H9 (cell line): ENCODE data around the gene DUSP2. TPM values are rescaled to one million over a fixed set of nuclear protein-coding genes. Genes with fewer than 3 reads are reported as not detected.

ENCODE experiments used
- DNase-seq: peaks from one replicate; pipeline ENCODE4 v3.0.0-alpha.2; 2017
- H2AFZ ChIP-seq: one replicate; pipeline ENCODE4 v1.6.1; 2013; ENCODE audit warnings: mild to moderate bottlenecking, low read length, control low read depth, moderate library complexity
- H2AK5ac ChIP-seq: 2 replicates; pipeline ENCODE4 v1.6.1; 2013; ENCODE audit warnings: low read length, control low read depth, mixed read lengths; ENCODE audit not compliant: insufficient read length
- H2BK120ac ChIP-seq: one replicate; pipeline ENCODE4 v1.6.1; 2013; ENCODE audit warnings: low read depth, mild to moderate bottlenecking, low read length, control low read depth, inconsistent platforms; ENCODE audit not compliant: poor library complexity, severe bottlenecking
- H2BK12ac ChIP-seq: 2 replicates; pipeline ENCODE4 v1.6.1; 2013; ENCODE audit warnings: low read length, control low read depth, mixed read lengths, low read depth; ENCODE audit not compliant: insufficient read length
- H2BK15ac ChIP-seq: 2 replicates; pipeline ENCODE4 v1.6.1; 2013; ENCODE audit warnings: low read depth, low read length, control low read depth
- H2BK20ac ChIP-seq: one replicate; pipeline ENCODE4 v1.6.1; 2013; ENCODE audit warnings: low read depth, mild to moderate bottlenecking, low read length, control low read depth, inconsistent platforms; ENCODE audit not compliant: poor library complexity, severe bottlenecking
- H2BK5ac ChIP-seq: 2 replicates; pipeline ENCODE4 v1.6.1; 2013; ENCODE audit warnings: low read length, control low read depth, mixed read lengths; ENCODE audit not compliant: insufficient read length
- H3K14ac ChIP-seq: 2 replicates; pipeline ENCODE4 v1.6.1; 2013; ENCODE audit warnings: low read length, control low read depth; ENCODE audit not compliant: insufficient read depth
- H3K18ac ChIP-seq: 2 replicates; pipeline ENCODE4 v1.6.1; 2013; ENCODE audit warnings: low read depth, mild to moderate bottlenecking, mixed read lengths, low read length, control low read depth; ENCODE audit not compliant: insufficient read length
- H3K23ac ChIP-seq: 2 replicates; pipeline ENCODE4 v1.6.1; 2013; ENCODE audit warnings: low read length, control low read depth, mixed read lengths, low read depth; ENCODE audit not compliant: insufficient read length
- H3K23me2 ChIP-seq: 2 replicates; pipeline ENCODE4 v1.6.1; 2013; ENCODE audit warnings: low read depth, mild to moderate bottlenecking, mixed read lengths, low read length, control low read depth; ENCODE audit not compliant: insufficient read length, poor library complexity, severe bottlenecking
- H3K27ac ChIP-seq: 2 replicates; pipeline ENCODE4 v1.5.1; 2013; ENCODE audit warnings: low read length, control low read depth, mixed read lengths, low read depth; ENCODE audit not compliant: insufficient read length
- H3K27me3 ChIP-seq: 2 replicates; pipeline ENCODE4 v1.6.1; 2013; ENCODE audit warnings: low read length, control low read depth, inconsistent platforms; ENCODE audit not compliant: insufficient read depth
- H3K4ac ChIP-seq: 2 replicates; pipeline ENCODE4 v1.6.1; 2013; ENCODE audit warnings: low read depth, mild to moderate bottlenecking, control low read depth, inconsistent platforms, low read length, moderate library complexity
- H3K4me1 ChIP-seq: 2 replicates; pipeline ENCODE4 v1.6.1; 2013; ENCODE audit warnings: low read length, control low read depth, inconsistent platforms; ENCODE audit not compliant: insufficient read depth
- H3K4me2 ChIP-seq: 2 replicates; pipeline ENCODE4 v1.6.1; 2013; ENCODE audit warnings: low read length, control low read depth, mixed read lengths; ENCODE audit not compliant: insufficient read length, insufficient read depth
- H3K56ac ChIP-seq: 2 replicates; pipeline ENCODE4 v1.6.1; 2013; ENCODE audit warnings: low read depth, mild to moderate bottlenecking, mixed read lengths, low read length, control low read depth; ENCODE audit not compliant: insufficient read length
- H3K79me1 ChIP-seq: 2 replicates; pipeline ENCODE4 v1.6.1; 2013; ENCODE audit warnings: low read depth, mild to moderate bottlenecking, moderate library complexity, low read length, control low read depth, inconsistent platforms; ENCODE audit not compliant: insufficient read depth, poor library complexity, severe bottlenecking
- H3K79me2 ChIP-seq: 2 replicates; pipeline ENCODE4 v1.6.1; 2013; ENCODE audit warnings: low read length, control low read depth, inconsistent platforms; ENCODE audit not compliant: insufficient read depth
- H3K9ac ChIP-seq: 2 replicates; pipeline ENCODE4 v1.6.1; 2013; ENCODE audit warnings: low read length, control low read depth, mixed read lengths; ENCODE audit not compliant: insufficient read length; ENCODE audit errors: extremely low read depth
- H3K9me3 ChIP-seq: one replicate; pipeline ENCODE4 v1.6.1; 2013; ENCODE audit warnings: low read depth, low read length, inconsistent platforms; ENCODE audit not compliant: control insufficient read depth
- H3T11ph ChIP-seq: one replicate; pipeline ENCODE4 v1.6.1; 2013; ENCODE audit warnings: mild to moderate bottlenecking, low read length, control low read depth, inconsistent platforms
- H4K20me1 ChIP-seq: one replicate; pipeline ENCODE4 v1.6.1; 2013; ENCODE audit not compliant: control insufficient read depth, insufficient read length, insufficient read depth
- H4K5ac ChIP-seq: 2 replicates; pipeline ENCODE4 v1.6.1; 2013; ENCODE audit warnings: low read depth, mild to moderate bottlenecking, mixed read lengths, low read length, control low read depth; ENCODE audit not compliant: insufficient read length
- H4K8ac ChIP-seq: replicated peaks from 2 replicates; pipeline ENCODE4 v1.6.1; 2013; ENCODE audit warnings: low read length, control low read depth, mixed read lengths, low read depth; ENCODE audit not compliant: insufficient read length
- H4K91ac ChIP-seq: 2 replicates; pipeline ENCODE4 v1.6.1; 2013; ENCODE audit warnings: low read depth, mild to moderate bottlenecking, moderate library complexity, mixed read lengths, low read length, control low read depth; ENCODE audit not compliant: insufficient read length
- H3K27ac Mint-ChIP-seq, 3 experiments: 2 replicates in 2 of 3; 3 replicates in 1 of 3; pipeline ENCODE4 v1.8.0; 2020 to 2021; ENCODE audit warnings: mixed read lengths in 3 of 3, mild to moderate bottlenecking in 1 of 3, moderate library complexity in 1 of 3
- H3K27me3 Mint-ChIP-seq: 2 replicates; pipeline ENCODE4 v1.8.0; 2021; ENCODE audit warnings: low read depth, mild to moderate bottlenecking, moderate library complexity, mixed read lengths
- H3K36me3 Mint-ChIP-seq, 3 experiments: 2 replicates in 2 of 3; 3 replicates in 1 of 3; pipeline ENCODE4 v1.8.0; 2020 to 2021; ENCODE audit warnings: low read depth in 3 of 3, mixed read lengths in 3 of 3; ENCODE audit not compliant: insufficient read depth in 1 of 3
- H3K4me1 Mint-ChIP-seq, 2 experiments: 2 replicates each; pipeline ENCODE4 v1.8.0; 2020; ENCODE audit warnings: mixed read lengths in 2 of 2
- H3K4me3 Mint-ChIP-seq, 2 experiments: 2 replicates in 1 of 2; 3 replicates in 1 of 2; pipeline ENCODE4 v1.8.0; 2020 to 2021; ENCODE audit warnings: mild to moderate bottlenecking in 2 of 2, mixed read lengths in 2 of 2, moderate library complexity in 1 of 2
- H3K9me3 Mint-ChIP-seq, 2 experiments: 2 replicates in 1 of 2; 3 replicates in 1 of 2; pipeline ENCODE4 v1.8.0; 2020; ENCODE audit warnings: mild to moderate bottlenecking in 2 of 2, mixed read lengths in 2 of 2, moderate library complexity in 1 of 2
- WGBS: extraction: QIAGEN DNeasy Blood & Tissue Kit; methylation state at CpG from one replicate; pipeline ENCODE4 v1.1.7; 2013; ENCODE audit warnings: missing lambda C conversion rate, low lambda C conversion rate, mixed read lengths; ENCODE audit not compliant: insufficient read length; ENCODE audit errors: extremely low coverage; 5-methylcytosine and 5-hydroxymethylcytosine counted together
- total RNA-seq: library from RNA; stranded (reverse); gene quantifications from 2 replicates; pipeline ENCODE4 v1.2.1, GENCODE V29; 2021
- TF ChIP-seq, protein P1 (sequence below): fragments of 200-600 bp; sonication (generic); conservative IDR thresholded peaks from 3 replicates; pipeline ENCODE4 v1.8.0; 2021; ENCODE audit warnings: antibody characterized with exemption, mild to moderate bottlenecking

The DUSP2 gene
- total RNA-seq, 1 experiment from 2014 or later: 14.9 TPM

DNA sequence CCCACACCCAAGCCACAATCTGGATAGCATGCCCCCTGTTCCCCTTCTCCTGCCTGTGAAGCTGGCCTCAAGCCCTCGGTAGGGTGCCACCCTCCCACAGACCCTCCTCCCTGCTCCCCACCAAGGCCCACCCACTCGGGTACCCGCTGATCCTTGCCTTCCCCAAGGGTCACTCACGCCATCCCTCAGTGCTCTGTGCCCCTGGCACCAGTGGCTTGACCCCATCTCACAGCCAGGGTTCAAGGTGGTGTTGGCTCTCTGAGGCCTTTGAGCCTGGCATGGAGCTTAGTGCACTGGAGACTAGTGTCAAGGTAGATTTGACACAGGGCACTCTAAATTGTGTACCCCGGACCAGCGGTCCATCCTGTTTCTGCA, 40.8 kb downstream of the DUSP2 start:
- Histone ChIP-seq H2BK20ac (no peak overlapping the region), H2BK12ac (no peak overlapping the region), H3K79me1 (no peaks in the 10 kb centered on the region), H4K5ac (no peak overlapping the region), H2BK15ac (no peak overlapping the region), H3K9ac (no peak overlapping the region), H4K91ac (no peak overlapping the region), H3K23ac (no peak overlapping the region), H2AFZ (no peak overlapping the region), H4K8ac (no peak overlapping the region), H3K27me3 (no peaks in the 10 kb centered on the region), H3K4me2 (no peak overlapping the region), H3K4me1 (peaks cover 6% of the 10 kb centered on the region; the same call in 1 of the 2 replicates), H4K20me1 (no peaks in the 10 kb centered on the region), H2BK5ac (no peak overlapping the region), H3K56ac (no peak overlapping the region), H3T11ph (no peak overlapping the region), H3K27ac (no peak overlapping the region), H3K79me2 (no peaks in the 10 kb centered on the region), H3K18ac (no peak overlapping the region), H3K23me2 (no peaks in the 10 kb centered on the region), H2AK5ac (no peak overlapping the region), H3K4ac (no peak overlapping the region), H3K14ac (no peak overlapping the region), H3K9me3 (no peaks in the 10 kb centered on the region), H2BK120ac (no peak overlapping the region)
- TF ChIP-seq, protein P1, sequence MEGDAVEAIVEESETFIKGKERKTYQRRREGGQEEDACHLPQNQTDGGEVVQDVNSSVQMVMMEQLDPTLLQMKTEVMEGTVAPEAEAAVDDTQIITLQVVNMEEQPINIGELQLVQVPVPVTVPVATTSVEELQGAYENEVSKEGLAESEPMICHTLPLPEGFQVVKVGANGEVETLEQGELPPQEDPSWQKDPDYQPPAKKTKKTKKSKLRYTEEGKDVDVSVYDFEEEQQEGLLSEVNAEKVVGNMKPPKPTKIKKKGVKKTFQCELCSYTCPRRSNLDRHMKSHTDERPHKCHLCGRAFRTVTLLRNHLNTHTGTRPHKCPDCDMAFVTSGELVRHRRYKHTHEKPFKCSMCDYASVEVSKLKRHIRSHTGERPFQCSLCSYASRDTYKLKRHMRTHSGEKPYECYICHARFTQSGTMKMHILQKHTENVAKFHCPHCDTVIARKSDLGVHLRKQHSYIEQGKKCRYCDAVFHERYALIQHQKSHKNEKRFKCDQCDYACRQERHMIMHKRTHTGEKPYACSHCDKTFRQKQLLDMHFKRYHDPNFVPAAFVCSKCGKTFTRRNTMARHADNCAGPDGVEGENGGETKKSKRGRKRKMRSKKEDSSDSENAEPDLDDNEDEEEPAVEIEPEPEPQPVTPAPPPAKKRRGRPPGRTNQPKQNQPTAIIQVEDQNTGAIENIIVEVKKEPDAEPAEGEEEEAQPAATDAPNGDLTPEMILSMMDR: no peak
- peak; percentile 22 for DNase-seq
- Mint-ChIP-seq H3K9me3 (peaks cover 9 to 11% of the 10 kb centered on the region in 2 experiments), H3K4me1 (peaks cover 26 to 47% of the 10 kb centered on the region in 2 experiments), H3K27ac (no peak overlapping the region), H3K4me3 (no peak overlapping the region), H3K36me3 (peaks cover 5 to 8% (median 7%) of the 10 kb centered on the region in 3 experiments; a peak in 5 of 7 replicates), H3K27me3 (peaks cover 6% of the 10 kb centered on the region)
- no CpG with 5 or more reads among the region's 6 CpGs for WGBS
